ENCODE results near the gene SIRT5.

SIRT5 gene

DNA sequence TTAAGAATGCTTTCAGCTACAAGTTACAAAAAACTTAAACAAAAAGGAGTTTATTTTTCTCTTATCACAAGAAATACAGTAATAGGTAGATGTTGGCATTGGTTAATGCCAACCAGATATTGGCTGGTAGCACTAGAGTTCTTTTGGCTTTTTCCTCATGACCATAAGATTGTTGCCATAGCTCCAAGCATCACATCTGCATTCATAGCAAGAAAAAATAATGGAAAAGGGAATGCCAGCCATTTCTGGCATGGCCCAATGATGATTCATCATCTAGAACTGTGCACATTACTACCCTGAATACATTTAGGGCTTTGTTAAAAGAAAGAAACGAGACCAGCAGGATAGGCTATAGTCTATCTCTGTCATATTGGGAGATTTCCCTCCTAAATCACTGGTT lies 20.8 kb upstream of the SIRT5 start:
- DNase-seq (ENCODE audit: low spot score): no peak

DNA sequence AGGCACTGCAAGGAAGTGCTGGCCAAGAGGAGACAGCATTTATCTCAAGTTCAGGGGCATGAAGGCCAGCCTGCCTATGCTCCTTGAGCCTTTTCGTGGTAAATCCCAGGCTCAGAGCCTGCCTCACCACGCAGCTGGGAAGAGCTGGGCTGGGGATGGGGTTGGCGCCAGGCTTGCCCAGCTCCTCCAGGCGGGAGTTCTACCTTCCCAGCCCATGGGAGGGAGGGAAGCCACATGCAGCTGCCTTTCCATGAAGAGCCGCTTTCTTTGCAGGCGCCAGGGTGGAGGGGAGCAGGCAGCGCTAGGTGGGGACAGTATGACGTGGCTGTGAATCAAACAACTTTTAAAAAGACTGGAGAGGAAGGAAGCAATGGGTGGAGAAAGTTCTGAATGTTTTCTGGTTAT lies 19.5 kb upstream of the SIRT5 start:
- DNase-seq (ENCODE audit: low spot score): no peak

DNA sequence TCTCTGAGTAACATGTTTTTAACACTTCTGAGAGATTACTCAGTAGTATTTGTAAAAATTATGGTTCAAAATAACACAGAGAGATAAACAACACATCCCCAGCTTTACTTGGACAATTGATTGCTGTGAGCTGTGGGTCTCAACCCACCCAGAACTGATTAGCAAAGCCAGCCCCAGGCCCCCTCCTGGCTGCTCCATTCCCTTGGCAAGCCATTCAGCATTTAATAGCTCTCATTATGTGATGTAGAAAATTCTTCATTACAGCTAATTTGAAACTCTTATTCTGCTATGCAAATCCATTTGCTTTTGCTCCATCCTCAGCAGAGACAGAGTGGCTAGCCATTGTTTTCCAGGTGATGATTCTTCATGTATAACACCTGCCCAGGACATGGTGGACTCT lies 16.6 kb upstream of the SIRT5 start:
- DNase-seq (ENCODE audit: low spot score): no peak

DNA sequence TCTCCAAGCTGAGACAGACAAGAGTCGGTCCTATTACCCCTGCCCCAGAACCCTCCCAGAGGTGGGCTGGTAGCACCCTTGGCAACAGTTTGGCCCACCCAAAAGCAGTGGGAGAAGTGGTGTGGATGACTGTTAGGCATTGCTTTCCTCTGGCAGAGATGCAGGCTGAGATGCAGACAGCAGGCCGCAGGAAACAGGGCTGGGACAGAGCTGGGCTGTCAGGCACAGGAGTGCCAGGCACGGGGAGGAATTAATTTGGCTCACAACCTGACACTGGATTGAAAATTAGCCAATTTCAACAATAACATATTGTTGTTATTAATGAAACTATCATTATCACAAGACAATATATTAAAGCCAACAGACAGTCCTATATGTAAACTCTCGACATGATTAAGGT lies 15.7 kb upstream of the SIRT5 start:
- DNase-seq (ENCODE audit: low spot score): no peak

- DNase-seq (ENCODE audit: low spot score): no peak
Measured at GRCh38 chr6:13559251-13559650, 15.2 kb upstream of the SIRT5 start.

- DNase-seq (ENCODE audit: low spot score): no peak
Measured at GRCh38 chr6:13559968-13560650, 14.3 kb upstream of the SIRT5 start.

GRCh38 chr6:13560651-13561044 lies 13.8 kb upstream of the SIRT5 start:
- DNase-seq (ENCODE audit: low spot score): no peak

DNA sequence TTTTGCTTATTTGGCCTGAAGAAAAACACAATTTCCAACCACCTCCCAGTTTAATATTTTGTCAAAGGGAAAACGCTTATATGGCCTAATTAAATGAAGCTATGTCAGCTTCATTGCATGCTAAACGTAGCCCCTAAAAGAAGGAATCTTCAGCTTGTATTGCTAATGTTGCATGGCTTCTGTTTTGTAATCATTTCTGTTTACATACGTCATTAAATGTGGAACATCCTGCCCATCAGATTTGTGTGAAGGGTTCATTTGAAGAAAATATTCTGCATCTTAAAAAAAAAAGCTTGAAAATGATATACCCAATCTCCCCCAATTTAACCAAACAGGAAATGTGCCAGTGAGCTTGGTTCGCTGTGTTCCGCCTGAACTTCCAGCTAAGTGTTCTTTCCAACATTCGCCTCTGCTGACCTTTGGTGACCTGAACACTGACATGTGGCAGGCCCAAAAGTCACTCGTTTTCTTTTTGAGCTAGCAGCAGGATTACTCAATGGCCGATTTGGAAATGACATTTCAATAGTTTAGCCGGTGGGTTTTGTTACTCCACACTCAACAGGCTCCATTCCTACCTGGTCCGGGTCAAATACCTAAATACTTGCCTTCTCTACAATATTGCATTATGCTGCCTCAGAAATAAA lies 12.7 kb upstream of the SIRT5 start:
- no peak for DNase-seq (ENCODE audit: low spot score)

- DNase-seq (ENCODE audit: low spot score): no peak
Measured at GRCh38 chr6:13563009-13563408, 11.4 kb upstream of the SIRT5 start.

- DNase-seq (ENCODE audit: low spot score): no peak
Measured at GRCh38 chr6:13565921-13566320, 8.5 kb upstream of the SIRT5 start.

- no peak for DNase-seq (ENCODE audit: low spot score)
Measured at GRCh38 chr6:13566500-13566899, 7.9 kb upstream of the SIRT5 start.

DNA sequence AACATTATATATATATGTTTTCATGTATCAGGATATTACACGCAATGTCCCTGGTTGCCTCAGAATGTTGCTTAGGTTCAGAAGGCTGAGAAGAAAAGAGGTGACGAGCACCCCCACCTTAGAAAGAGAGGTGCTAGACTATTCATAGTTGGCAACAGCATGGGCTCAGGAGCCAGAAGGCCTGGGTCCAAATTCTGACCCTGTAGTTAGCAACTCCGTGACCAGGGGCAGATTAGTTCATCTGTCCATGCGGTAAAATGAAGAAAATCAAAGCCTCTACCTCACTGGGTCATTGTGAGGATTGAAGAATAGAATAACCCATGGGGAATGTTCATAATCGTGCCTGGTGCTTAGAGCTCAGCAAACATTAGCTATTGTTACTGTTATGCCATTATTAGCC lies 5.4 kb upstream of the SIRT5 start:
- DNase-seq (ENCODE audit: low spot score): no peak

DNA sequence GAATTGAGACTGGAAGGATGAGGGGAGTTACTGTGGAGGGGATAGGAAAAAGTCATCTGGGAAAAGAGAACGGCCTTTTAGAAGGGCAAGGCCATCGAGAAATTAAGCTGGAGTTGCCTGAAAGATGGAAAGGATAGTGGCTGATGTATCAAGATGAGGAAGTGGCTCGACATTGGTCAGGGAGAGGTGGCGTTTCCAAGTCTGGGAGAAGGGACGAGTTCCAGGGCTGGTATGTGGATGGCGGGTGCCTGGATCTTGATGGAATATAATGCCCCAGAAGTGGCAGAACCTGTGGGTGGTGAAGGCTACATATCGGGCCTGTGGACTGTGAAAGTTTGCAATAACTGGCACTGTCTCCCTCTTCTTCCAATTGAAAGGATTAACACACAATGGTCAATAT lies 2.2 kb upstream of the SIRT5 start:
- no peak for DNase-seq (ENCODE audit: low spot score)

DNA sequence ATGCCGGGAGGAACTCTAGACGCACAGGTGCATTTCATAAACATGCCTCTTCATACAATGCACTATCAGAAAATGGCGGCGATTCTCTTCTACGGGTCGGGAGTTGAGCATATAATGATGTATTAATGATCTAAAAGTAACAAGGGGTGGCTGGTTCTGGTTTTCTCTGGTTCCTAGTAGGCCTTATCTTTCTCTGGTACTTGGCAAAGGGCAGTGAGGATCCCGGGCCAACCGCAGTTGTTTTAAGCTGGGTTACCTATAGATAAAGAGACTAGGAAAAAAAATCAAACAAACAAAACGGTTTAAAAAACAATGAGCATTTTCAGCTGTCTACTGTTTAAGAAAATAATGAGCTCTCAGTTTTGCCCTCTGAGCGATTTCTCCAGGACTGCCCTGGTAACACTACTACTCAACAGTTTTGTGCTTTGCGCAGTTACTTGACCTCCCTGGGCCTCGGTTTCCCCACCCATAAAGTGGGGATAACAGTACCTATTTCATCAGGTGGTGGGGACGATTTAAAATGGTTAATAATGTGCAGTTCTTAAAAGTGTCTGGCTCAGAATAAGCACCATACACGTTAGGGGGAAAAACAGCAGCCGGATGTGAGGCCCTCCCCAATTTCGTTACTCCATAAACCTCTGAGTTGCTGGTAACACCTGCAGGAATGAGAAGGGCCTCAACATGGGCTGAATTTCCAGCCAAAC lies 1.3 kb upstream of the SIRT5 start:
- DNase-seq (ENCODE audit: low spot score): no peak

DNA sequence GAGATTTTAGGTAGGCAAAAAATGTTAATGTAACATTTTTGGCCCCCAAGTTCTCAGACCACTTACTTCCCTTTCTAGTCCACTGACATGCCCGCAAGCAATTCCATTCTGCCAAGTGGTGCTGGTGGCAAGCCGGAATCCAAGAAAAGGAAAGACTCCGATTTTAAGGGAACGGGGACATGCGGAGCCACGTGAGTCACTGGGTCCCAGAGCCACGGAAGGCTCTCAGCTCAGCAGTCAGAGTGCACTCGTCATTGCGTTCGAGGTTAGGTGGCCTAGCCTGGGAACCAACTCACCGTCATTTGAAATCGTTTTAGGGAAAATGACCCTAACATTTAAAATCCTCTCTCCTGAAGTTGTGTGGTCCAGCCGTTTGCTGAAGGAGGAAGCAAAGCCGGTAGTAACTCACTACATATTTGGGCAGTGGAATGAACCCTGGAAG lies 711 bp upstream of the SIRT5 start:
- DNase-seq (ENCODE audit: low spot score): no peak

DNA sequence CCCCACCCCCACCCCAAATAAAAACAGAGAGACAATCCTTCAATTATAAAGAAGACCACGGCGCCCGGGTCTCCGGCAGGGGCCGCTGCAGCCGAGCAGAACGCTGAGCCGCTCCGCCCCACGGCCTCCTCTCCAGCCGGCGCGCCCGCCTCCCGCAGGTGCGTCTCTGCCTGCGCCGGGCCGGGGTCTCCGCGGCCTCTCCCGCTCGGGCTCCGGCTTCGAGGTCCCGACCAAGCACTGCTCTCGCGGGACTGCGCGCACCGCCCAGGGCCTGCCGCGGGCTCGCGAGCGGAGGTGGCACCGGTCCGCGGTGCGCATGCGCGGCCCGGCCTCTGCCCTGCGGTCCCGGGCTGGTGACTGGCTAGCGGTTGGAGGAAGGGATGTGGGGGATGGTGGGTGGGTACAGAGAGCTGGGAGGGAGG lies 241 bp upstream of the SIRT5 start:
- DNase-seq (ENCODE audit: low spot score): peak; percentile 96

GRCh38 chr6:13575377-13575775 lies 975 bp downstream of the SIRT5 start:
- DNase-seq (ENCODE audit: low spot score): no peak

- no peak for DNase-seq (ENCODE audit: low spot score)
Measured at GRCh38 chr6:13576017-13576416, 1.6 kb downstream of the SIRT5 start.

GRCh38 chr6:13577926-13578325 lies 3.5 kb downstream of the SIRT5 start:
- DNase-seq (ENCODE audit: low spot score): no peak

DNA sequence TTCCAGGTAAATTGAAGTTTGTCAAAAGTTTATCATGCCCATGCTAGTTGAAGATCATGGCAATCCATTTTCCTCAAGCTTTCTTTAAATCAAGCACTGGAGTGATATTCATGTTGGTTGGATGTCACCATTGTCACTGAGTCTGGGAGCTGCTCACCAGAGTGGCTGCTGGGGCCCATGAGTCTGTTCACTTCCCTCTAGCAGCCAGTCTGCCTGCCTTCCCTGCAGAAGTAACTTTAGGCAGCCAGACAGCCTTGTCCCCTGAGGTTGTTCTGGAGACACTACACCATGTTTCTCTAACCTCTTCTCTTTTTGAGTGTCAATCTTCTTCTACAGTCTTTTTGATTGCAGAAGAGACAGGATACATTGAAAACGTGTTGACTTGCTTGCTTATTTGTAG lies 5.5 kb downstream of the SIRT5 start:
- DNase-seq (ENCODE audit: low spot score): no peak

DNA sequence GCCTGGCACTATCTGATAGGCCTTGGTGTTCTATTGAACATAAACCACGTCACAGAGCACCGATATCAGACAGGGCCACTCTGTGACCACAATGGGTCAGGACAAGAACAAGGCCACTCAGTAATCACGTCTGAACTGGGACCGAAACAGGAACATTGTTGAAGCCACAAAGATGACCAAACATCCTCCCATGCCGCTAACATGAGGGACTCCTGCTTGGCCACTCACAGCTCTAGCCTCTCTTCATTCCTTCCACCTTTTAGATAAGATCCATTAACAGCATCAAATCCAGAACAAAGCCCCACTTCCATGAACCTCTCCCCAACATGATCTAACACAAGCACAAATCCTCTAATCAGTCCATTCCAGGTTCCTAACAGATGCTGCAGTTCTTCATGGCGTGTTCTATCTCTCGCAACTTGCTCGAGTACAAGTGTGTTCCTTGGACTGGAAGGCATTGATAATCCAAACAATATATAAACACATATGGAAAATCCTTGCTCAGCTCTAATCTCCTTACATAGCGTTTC lies 7.4 kb downstream of the SIRT5 start:
- DNase-seq (ENCODE audit: low spot score): no peak

DNA sequence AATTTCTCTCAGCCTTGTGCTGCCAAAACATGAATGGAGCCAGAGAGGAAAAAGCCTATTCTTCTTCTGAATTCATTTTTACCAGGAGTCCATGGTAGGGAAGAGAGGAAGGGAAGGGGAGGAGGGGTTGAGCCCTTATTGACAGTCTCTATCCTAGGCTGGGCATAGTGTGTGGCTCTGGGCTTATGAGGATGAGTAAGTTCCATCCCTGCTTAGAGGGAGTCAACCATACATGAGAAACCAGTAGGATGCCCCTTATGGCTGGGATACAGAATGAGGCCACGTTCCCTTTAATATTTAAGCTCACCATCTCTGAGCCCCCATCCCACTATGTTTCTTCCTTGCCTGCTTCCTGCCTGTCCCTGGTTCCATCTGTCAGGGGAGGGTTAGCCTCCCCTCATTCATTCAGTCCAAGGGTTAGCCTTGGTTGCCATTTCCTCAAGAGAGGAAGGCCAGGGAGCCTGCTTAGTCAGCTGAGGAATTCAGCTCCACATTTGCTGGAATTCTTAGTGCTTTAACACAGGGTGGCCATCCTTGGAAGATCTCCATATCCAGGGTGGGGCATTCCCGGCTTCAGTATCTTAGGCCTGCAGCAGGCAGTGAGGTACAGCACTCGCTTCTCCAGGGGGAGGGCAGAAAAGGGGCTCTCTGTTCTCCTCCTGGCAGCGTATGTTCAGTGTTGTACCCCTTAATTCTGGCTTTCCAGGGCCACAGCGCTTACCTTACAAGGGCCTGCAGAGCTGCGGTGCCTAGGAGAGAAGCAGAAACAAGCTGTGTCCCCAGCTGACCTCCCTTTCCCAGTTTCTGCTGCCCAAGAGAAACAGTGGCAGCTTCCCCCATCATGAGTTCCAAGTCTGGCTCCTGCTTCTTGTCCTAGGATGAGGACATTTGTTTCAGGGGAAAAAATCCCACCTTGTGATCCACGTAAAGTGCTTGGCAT lies 12.5 kb downstream of the SIRT5 start:
- DNase-seq (ENCODE audit: low spot score): no peak
